GM23338 (cell line): Measurements from ENCODE around the gene TSSC4. TPM values are rescaled to one million over a fixed set of nuclear protein-coding genes. Genes with fewer than 3 reads are reported as not detected.
A peak's percentile ranks its signal among the peaks of the same experiment; 100 is the strongest.

Experiments
- ATAC-seq: fragments of 200-7000 bp; cut with Tn5 transposase; 3 replicates; pipeline ENCODE4 v1.9.1; 2020
- DNase-seq: peaks from one replicate; pipeline ENCODE4 v3.0.0-alpha.2; 2015; ENCODE audit warnings: low spot score
- H2AFZ ChIP-seq: fragments of 200-600 bp; sonication (generic); 2 replicates; pipeline ENCODE4 v1.8.0; 2016; ENCODE audit warnings: antibody characterized with exemption, mild to moderate bottlenecking, moderate library complexity
- H3F3A ChIP-seq: fragments of 200-600 bp; sonication (generic); replicated peaks from 2 replicates; pipeline ENCODE4 v1.8.0; 2017; ENCODE audit warnings: antibody characterized with exemption, mixed run types, low read depth
- H3K27ac ChIP-seq: fragments of 200-600 bp; sonication (generic); 2 replicates; pipeline ENCODE4 v1.6.1; 2016; ENCODE audit warnings: low read depth
- H3K27me3 ChIP-seq: fragments of 200-600 bp; sonication (generic); 2 replicates; pipeline ENCODE4 v1.8.0; 2016; ENCODE audit warnings: mild to moderate bottlenecking, mixed run types, moderate library complexity; ENCODE audit not compliant: insufficient read depth
- H3K36me3 ChIP-seq: fragments of 200-600 bp; sonication (generic); 2 replicates; pipeline ENCODE4 v1.8.0; 2016; ENCODE audit warnings: mild to moderate bottlenecking; ENCODE audit not compliant: insufficient read depth
- H3K4me1 ChIP-seq: fragments of 200-600 bp; sonication (generic); 2 replicates; pipeline ENCODE4 v1.8.0; 2016; ENCODE audit warnings: mild to moderate bottlenecking, moderate library complexity; ENCODE audit not compliant: insufficient read depth
- H3K4me2 ChIP-seq: fragments of 200-600 bp; sonication (generic); 2 replicates; pipeline ENCODE4 v1.7.1; 2017; ENCODE audit warnings: mixed run types
- H3K4me3 ChIP-seq: fragments of 200-600 bp; sonication (generic); 2 replicates; pipeline ENCODE4 v1.6.1; 2016; ENCODE audit warnings: mixed run types
- H3K79me2 ChIP-seq: fragments of 200-600 bp; sonication (generic); replicated peaks from 2 replicates; pipeline ENCODE4 v1.8.0; 2017; ENCODE audit warnings: mild to moderate bottlenecking; ENCODE audit not compliant: insufficient read depth
- H3K9me2 ChIP-seq: fragments of 200-600 bp; sonication (generic); 2 replicates; pipeline ENCODE4 v1.8.0; 2017; ENCODE audit not compliant: insufficient read depth
- H4K20me1 ChIP-seq: fragments of 200-600 bp; sonication (generic); replicated peaks from 2 replicates; pipeline ENCODE4 v1.8.0; 2017; ENCODE audit warnings: mild to moderate bottlenecking; ENCODE audit not compliant: insufficient read depth
- H3K27ac Mint-ChIP-seq: 2 replicates; pipeline ENCODE4 v1.8.0; 2020; ENCODE audit warnings: inconsistent platforms, mild to moderate bottlenecking, moderate library complexity, mixed read lengths
- H3K27me3 Mint-ChIP-seq: 3 replicates; pipeline ENCODE4 v1.8.0; 2022; ENCODE audit warnings: low read depth, mild to moderate bottlenecking, moderate library complexity, mixed read lengths, inconsistent platforms; ENCODE audit not compliant: insufficient read depth, poor library complexity
- H3K36me3 Mint-ChIP-seq: 3 replicates; pipeline ENCODE4 v1.8.0; 2021; ENCODE audit warnings: low read depth, mild to moderate bottlenecking, inconsistent platforms, moderate library complexity, mixed read lengths
- H3K4me1 Mint-ChIP-seq: 3 replicates; pipeline ENCODE4 v1.8.0; 2020; ENCODE audit warnings: mild to moderate bottlenecking, inconsistent platforms, mixed read lengths
- H3K4me3 Mint-ChIP-seq: 3 replicates; pipeline ENCODE4 v1.8.0; 2021; ENCODE audit warnings: moderate library complexity, mild to moderate bottlenecking, inconsistent platforms, mixed read lengths
- H3K9me3 Mint-ChIP-seq: 3 replicates; pipeline ENCODE4 v1.8.0; 2020; ENCODE audit warnings: moderate library complexity, mild to moderate bottlenecking, inconsistent platforms, mixed read lengths
- ETS1 ChIP-seq: IDR thresholded peaks from 2 replicates; pipeline ENCODE4 v1.6.1; 2016; ENCODE audit warnings: antibody characterized with exemption
- EZH2phosphoT487 ChIP-seq: fragments of 200-600 bp; sonication (generic); IDR thresholded peaks from one replicate; pipeline ENCODE4 v1.8.1; 2018; ENCODE audit warnings: antibody characterized with exemption; ENCODE audit not compliant: unreplicated experiment
- JUNB ChIP-seq: IDR thresholded peaks from one replicate; pipeline ENCODE4 v1.6.1; 2016; ENCODE audit warnings: antibody characterized with exemption; ENCODE audit not compliant: unreplicated experiment
- REST ChIP-seq: IDR thresholded peaks from one replicate; pipeline ENCODE4 v1.6.1; 2018; ENCODE audit warnings: antibody characterized with exemption; ENCODE audit not compliant: unreplicated experiment
- STAT1 ChIP-seq: IDR thresholded peaks from one replicate; pipeline ENCODE4 v1.6.1; 2016; ENCODE audit warnings: antibody characterized with exemption; ENCODE audit not compliant: unreplicated experiment
- ZNF331 ChIP-seq: fragments of 250-450 bp; sonication (Bioruptor Pico); IDR thresholded peaks from 2 replicates; pipeline ENCODE4 v1.5.0; 2020; ENCODE audit warnings: low read depth, mild to moderate bottlenecking, moderate library complexity
- polyA plus RNA-seq: library from polyadenylated mRNA; unstranded; fragments of >200 nt; fragmentation: Nextera tagmentation; extraction: Ambion mirVana; gene quantifications from 2 replicates; pipeline ENCODE4 v1.2.1, GENCODE V29; 2016
- total RNA-seq: library from RNA; depleted of rRNA; stranded (reverse); fragments of >200 nt; shearing (Covaris generic); gene quantifications from 2 replicates; pipeline ENCODE4 v1.2.3, GENCODE V29; 2014
- TF ChIP-seq, protein P1 (sequence below), 2 experiments: fragments of 200-600 bp in 1 of 2; sonication (generic) in 1 of 2; conservative IDR thresholded peaks; 2 replicates each; pipeline versions ENCODE4 v1.5.1 to v1.6.1; 2016 to 2017; ENCODE audit warnings: antibody characterized with exemption in 2 of 2, low read depth in 2 of 2, mild to moderate bottlenecking in 2 of 2, moderate library complexity in 1 of 2

The TSSC4 gene
- total and polyA plus RNA-seq, 2 experiments from 2014 or later, result 27.5 to 44.3 TPM

- H3K9me3 Mint-ChIP-seq, result no peaks in the 10 kb centered on the region
- H3K27ac Mint-ChIP-seq, result no peak overlapping the region
- H3K79me2 ChIP-seq, result peaks cover 12% of the 10 kb centered on the region
- ATAC-seq (no peak), DNase-seq (no peak)
- no peaks in the 10 kb centered on the region for H3K4me1 ChIP-seq
- peaks cover 11% of the 10 kb centered on the region for H3K4me1 Mint-ChIP-seq
- no peak for TF ChIP-seq EZH2phosphoT487
- no peak for TF ChIP-seq REST
- TF ChIP-seq, protein P1, sequence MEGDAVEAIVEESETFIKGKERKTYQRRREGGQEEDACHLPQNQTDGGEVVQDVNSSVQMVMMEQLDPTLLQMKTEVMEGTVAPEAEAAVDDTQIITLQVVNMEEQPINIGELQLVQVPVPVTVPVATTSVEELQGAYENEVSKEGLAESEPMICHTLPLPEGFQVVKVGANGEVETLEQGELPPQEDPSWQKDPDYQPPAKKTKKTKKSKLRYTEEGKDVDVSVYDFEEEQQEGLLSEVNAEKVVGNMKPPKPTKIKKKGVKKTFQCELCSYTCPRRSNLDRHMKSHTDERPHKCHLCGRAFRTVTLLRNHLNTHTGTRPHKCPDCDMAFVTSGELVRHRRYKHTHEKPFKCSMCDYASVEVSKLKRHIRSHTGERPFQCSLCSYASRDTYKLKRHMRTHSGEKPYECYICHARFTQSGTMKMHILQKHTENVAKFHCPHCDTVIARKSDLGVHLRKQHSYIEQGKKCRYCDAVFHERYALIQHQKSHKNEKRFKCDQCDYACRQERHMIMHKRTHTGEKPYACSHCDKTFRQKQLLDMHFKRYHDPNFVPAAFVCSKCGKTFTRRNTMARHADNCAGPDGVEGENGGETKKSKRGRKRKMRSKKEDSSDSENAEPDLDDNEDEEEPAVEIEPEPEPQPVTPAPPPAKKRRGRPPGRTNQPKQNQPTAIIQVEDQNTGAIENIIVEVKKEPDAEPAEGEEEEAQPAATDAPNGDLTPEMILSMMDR (conservative IDR thresholded peaks at IDR 0.05; ENCODE audit: low read depth in 2 of 2), result 0 out of 4 replicates have a peak, but pooled peaks have one; percentile 13 to 16
- TF ChIP-seq STAT1, result no peak
- peaks cover 10% of the 10 kb centered on the region; the same call in 2 of the 3 replicates for H3K36me3 Mint-ChIP-seq
- no peaks in the 10 kb centered on the region for H3K9me2 ChIP-seq
- no peak overlapping the region for H2AFZ ChIP-seq
- H4K20me1 ChIP-seq, result no peaks in the 10 kb centered on the region; the same call in 1 of the 2 replicates
- H3K27me3 Mint-ChIP-seq, result peaks cover 8% of the 10 kb centered on the region
- no peaks in the 10 kb centered on the region for H3K27me3 ChIP-seq
- no peak overlapping the region for H3K27ac ChIP-seq
- no peak overlapping the region for H3K4me3 ChIP-seq
- H3K4me2 ChIP-seq, result no peak overlapping the region
- H3K36me3 ChIP-seq, result no peaks in the 10 kb centered on the region; the same call in 1 of the 2 replicates
- H3K4me3 Mint-ChIP-seq, result no peak overlapping the region
- no peaks in the 10 kb centered on the region for H3F3A ChIP-seq
Measured at GRCh38 chr11:2393941-2394817, 6.4 kb upstream of the TSSC4 start.

GRCh38 chr11:2394818-2395105 lies 5.8 kb upstream of the TSSC4 start:
- Mint-ChIP-seq H3K9me3 (no peaks in the 10 kb centered on the region), H3K27me3 (peaks cover 7% of the 10 kb centered on the region), H3K4me1 (peaks cover 6% of the 10 kb centered on the region), H3K27ac (no peak overlapping the region), H3K36me3 (peaks cover 10% of the 10 kb centered on the region; the same call in 2 of the 3 replicates), H3K4me3 (no peak overlapping the region)
- H3F3A ChIP-seq, result no peaks in the 10 kb centered on the region
- no peaks in the 10 kb centered on the region; the same call in 1 of the 2 replicates for H3K36me3 ChIP-seq
- H3K79me2 ChIP-seq, result peaks cover 8% of the 10 kb centered on the region
- no peak overlapping the region for H2AFZ ChIP-seq
- H3K4me1 ChIP-seq, result no peaks in the 10 kb centered on the region
- no peaks in the 10 kb centered on the region; the same call in 1 of the 2 replicates for H4K20me1 ChIP-seq
- no peak overlapping the region for H3K4me2 ChIP-seq
- no peak overlapping the region for H3K4me3 ChIP-seq
- DNase-seq, result no peak
- no peaks in the 10 kb centered on the region for H3K9me2 ChIP-seq
- H3K27me3 ChIP-seq, result no peaks in the 10 kb centered on the region
- ATAC-seq, result no peak
- no peak overlapping the region for H3K27ac ChIP-seq
- TF ChIP-seq STAT1, result no peak
- no peak for TF ChIP-seq JUNB
- no peak for TF ChIP-seq REST
- no peak for TF ChIP-seq ETS1
- TF ChIP-seq, protein P1 (conservative IDR thresholded peaks at IDR 0.05; ENCODE audit: low read depth in 2 of 2), result no peak
- no peak for TF ChIP-seq ZNF331 (CRISPR knock-in tag)
